ENCODE results near the gene GPR21. TPM values are rescaled to one million over a fixed set of nuclear protein-coding genes. Genes with fewer than 3 reads are reported as not detected.

The GPR21 gene
- total RNA-seq, 2 donors from 2014 or later = 1.5 to 1.8 TPM

DNA sequence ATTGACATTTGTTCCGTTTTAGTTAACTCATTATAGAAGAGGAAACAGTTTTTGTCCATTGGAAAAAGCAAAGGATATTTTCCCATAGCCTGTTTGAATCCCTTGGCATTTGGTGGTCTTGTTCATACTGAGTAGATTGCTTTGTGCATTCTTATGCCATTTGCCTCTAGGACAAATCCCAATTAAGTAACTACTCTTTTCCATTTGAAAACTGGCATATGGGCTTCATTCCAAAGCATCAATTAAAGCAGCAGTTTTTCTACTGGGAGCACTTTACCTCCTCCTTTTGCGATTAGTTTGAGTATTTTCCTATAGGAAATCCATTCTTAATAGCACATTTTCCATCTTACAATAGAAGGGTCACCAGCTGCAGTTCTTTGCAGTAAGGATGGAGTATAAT, 31.2 kb downstream of the GPR21 start:
- Histone ChIP-seq H3K9me3 (ENCODE audit: control insufficient read depth, low read length) (no peaks in the 10 kb centered on the region), H3K4me1 (ENCODE audit: control insufficient read depth, insufficient read depth, low read length) (no peaks in the 10 kb centered on the region), H3K4me3 (ENCODE audit: low read length) (no peak overlapping the region), H3K9ac (ENCODE audit: extremely low read depth, low read length, poor library complexity, severe bottlenecking) (no peak overlapping the region), H3K36me3 (ENCODE audit: control insufficient read depth, insufficient read depth, low read length) (peaks cover 38% of the 10 kb centered on the region), H3K27me3 (ENCODE audit: control insufficient read depth, insufficient read depth, low read length, poor library complexity, severe bottlenecking) (no peaks in the 10 kb centered on the region), H3K27ac (ENCODE audit: low read depth, low read length) (no peak overlapping the region)
- H3K4me1 Mint-ChIP-seq = no peaks in the 10 kb centered on the region
- TF ChIP-seq, protein P1, sequence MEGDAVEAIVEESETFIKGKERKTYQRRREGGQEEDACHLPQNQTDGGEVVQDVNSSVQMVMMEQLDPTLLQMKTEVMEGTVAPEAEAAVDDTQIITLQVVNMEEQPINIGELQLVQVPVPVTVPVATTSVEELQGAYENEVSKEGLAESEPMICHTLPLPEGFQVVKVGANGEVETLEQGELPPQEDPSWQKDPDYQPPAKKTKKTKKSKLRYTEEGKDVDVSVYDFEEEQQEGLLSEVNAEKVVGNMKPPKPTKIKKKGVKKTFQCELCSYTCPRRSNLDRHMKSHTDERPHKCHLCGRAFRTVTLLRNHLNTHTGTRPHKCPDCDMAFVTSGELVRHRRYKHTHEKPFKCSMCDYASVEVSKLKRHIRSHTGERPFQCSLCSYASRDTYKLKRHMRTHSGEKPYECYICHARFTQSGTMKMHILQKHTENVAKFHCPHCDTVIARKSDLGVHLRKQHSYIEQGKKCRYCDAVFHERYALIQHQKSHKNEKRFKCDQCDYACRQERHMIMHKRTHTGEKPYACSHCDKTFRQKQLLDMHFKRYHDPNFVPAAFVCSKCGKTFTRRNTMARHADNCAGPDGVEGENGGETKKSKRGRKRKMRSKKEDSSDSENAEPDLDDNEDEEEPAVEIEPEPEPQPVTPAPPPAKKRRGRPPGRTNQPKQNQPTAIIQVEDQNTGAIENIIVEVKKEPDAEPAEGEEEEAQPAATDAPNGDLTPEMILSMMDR (conservative IDR thresholded peaks at IDR 0.05) = no peak
- H3K27me3 Mint-ChIP-seq (ENCODE audit: insufficient read depth) = no peaks in the 10 kb centered on the region
- peaks cover 40% of the 10 kb centered on the region for H3K36me3 Mint-ChIP-seq (ENCODE audit: low read depth)
- no peak for DNase-seq
- WGBS, 2 experiments (ENCODE audit: insufficient coverage in 1 of 2, insufficient read length in 1 of 2) = 73 to 89% methylated on average over 2 of the region's 2 CpGs
- no peak overlapping the region for H3K4me3 Mint-ChIP-seq
- H3K27ac Mint-ChIP-seq = no peak overlapping the region
- no peaks in the 10 kb centered on the region for H3K9me3 Mint-ChIP-seq

GRCh38 chr9:123065196-123065595, 31.7 kb downstream of the GPR21 start:
- Mint-ChIP-seq H3K4me1 (no peaks in the 10 kb centered on the region), H3K4me3 (no peak overlapping the region), H3K27me3 (ENCODE audit: insufficient read depth) (peaks cover 1% of the 10 kb centered on the region), H3K36me3 (ENCODE audit: low read depth) (peaks cover 45% of the 10 kb centered on the region), H3K27ac (no peak overlapping the region), H3K9me3 (no peaks in the 10 kb centered on the region)
- no peak overlapping the region for H3K9ac ChIP-seq (ENCODE audit: extremely low read depth, low read length, poor library complexity, severe bottlenecking)
- H3K36me3 ChIP-seq (ENCODE audit: control insufficient read depth, insufficient read depth, low read length) = peaks cover 42% of the 10 kb centered on the region
- no peak overlapping the region for H3K4me3 ChIP-seq (ENCODE audit: low read length)
- H3K27ac ChIP-seq (ENCODE audit: low read depth, low read length) = no peak overlapping the region
- WGBS, 2 experiments (ENCODE audit: insufficient coverage in 1 of 2, insufficient read length in 1 of 2) = 97% methylated on average over 2 of the region's 2 CpGs; no CpG with 5 or more reads in 1 of the 2 experiments
- TF ChIP-seq, protein P1 (conservative IDR thresholded peaks at IDR 0.05) = no peak
- H3K4me1 ChIP-seq (ENCODE audit: control insufficient read depth, insufficient read depth, low read length) = no peaks in the 10 kb centered on the region
- H3K9me3 ChIP-seq (ENCODE audit: control insufficient read depth, low read length) = no peaks in the 10 kb centered on the region
- no peak for DNase-seq
- H3K27me3 ChIP-seq (ENCODE audit: control insufficient read depth, insufficient read depth, low read length, poor library complexity, severe bottlenecking) = no peaks in the 10 kb centered on the region

- Histone ChIP-seq H3K36me3 (ENCODE audit: control insufficient read depth, insufficient read depth, low read length) (peaks cover 61% of the 10 kb centered on the region), H3K9ac (ENCODE audit: extremely low read depth, low read length, poor library complexity, severe bottlenecking) (no peak overlapping the region), H3K27me3 (ENCODE audit: control insufficient read depth, insufficient read depth, low read length, poor library complexity, severe bottlenecking) (no peaks in the 10 kb centered on the region), H3K9me3 (ENCODE audit: control insufficient read depth, low read length) (no peaks in the 10 kb centered on the region), H3K4me1 (ENCODE audit: control insufficient read depth, insufficient read depth, low read length) (no peaks in the 10 kb centered on the region), H3K27ac (ENCODE audit: low read depth, low read length) (no peak overlapping the region), H3K4me3 (ENCODE audit: low read length) (no peak overlapping the region)
- WGBS, 2 experiments (ENCODE audit: insufficient coverage in 1 of 2, insufficient read length in 1 of 2) = 97 to 100% methylated on average over 1 of the region's 1 CpG
- TF ChIP-seq, protein P1 (conservative IDR thresholded peaks at IDR 0.05) = no peak
- no peak for DNase-seq
- H3K4me3 Mint-ChIP-seq = no peak overlapping the region
- H3K9me3 Mint-ChIP-seq = no peaks in the 10 kb centered on the region
- H3K27ac Mint-ChIP-seq = no peak overlapping the region
- peaks cover 6% of the 10 kb centered on the region for H3K4me1 Mint-ChIP-seq
- peaks cover 14% of the 10 kb centered on the region for H3K27me3 Mint-ChIP-seq (ENCODE audit: insufficient read depth)
- H3K36me3 Mint-ChIP-seq (ENCODE audit: low read depth) = peaks cover 47% of the 10 kb centered on the region
These were observed 33.7 kb downstream of the GPR21 start for GRCh38 chr9:123067136-123067535.
